Loucy (cell line): Measurements from ENCODE around the gene MAPK1.
"Not testable (repeated sequence)": the region's sequence is repeated elsewhere in the genome, so short reads cannot be mapped to it uniquely, and the experiment has no call there.

Experiments
- EZH2phosphoT487 ChIP-seq: fragments of 200-600 bp; IDR thresholded peaks from 2 replicates; pipeline ENCODE4 v1.6.1; 2018; ENCODE audit warnings: antibody characterized with exemption, mild to moderate bottlenecking, moderate library complexity, borderline replicate concordance
- TF ChIP-seq, protein P1 (sequence below): fragments of 200-600 bp; sonication (generic); conservative IDR thresholded peaks from 2 replicates; pipeline ENCODE4 v1.5.1; 2014; ENCODE audit warnings: mild to moderate bottlenecking, antibody characterized with exemption, low read length

DNA sequence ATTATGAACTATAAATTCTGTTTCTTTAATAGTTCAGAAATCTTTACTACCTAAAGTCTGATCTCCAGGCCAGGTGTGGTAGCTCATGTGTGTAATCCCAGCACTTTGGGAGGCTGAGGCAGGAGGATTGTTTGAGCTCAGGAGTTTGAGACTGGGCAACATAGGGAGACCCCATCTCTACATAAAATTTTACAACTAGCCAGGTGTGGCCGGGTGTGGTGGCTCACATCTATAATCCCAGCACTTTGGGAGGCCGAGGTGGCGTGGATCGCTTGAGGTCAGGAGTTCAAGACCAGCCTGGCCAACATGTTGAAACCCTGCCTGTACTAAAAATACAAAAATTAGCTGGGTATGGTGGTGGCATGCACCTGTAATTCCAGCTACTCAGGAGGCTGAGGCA, 5.3 kb upstream of the MAPK1 start:
- TF ChIP-seq, protein P1, sequence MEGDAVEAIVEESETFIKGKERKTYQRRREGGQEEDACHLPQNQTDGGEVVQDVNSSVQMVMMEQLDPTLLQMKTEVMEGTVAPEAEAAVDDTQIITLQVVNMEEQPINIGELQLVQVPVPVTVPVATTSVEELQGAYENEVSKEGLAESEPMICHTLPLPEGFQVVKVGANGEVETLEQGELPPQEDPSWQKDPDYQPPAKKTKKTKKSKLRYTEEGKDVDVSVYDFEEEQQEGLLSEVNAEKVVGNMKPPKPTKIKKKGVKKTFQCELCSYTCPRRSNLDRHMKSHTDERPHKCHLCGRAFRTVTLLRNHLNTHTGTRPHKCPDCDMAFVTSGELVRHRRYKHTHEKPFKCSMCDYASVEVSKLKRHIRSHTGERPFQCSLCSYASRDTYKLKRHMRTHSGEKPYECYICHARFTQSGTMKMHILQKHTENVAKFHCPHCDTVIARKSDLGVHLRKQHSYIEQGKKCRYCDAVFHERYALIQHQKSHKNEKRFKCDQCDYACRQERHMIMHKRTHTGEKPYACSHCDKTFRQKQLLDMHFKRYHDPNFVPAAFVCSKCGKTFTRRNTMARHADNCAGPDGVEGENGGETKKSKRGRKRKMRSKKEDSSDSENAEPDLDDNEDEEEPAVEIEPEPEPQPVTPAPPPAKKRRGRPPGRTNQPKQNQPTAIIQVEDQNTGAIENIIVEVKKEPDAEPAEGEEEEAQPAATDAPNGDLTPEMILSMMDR, result not testable (repeated sequence)
- TF ChIP-seq EZH2phosphoT487, result not testable (repeated sequence)
